Activated naive CD4-positive, alpha-beta T cell treated with anti-CD3 and anti-CD28 coated beads for 36 hours (primary cell): ENCODE results near the gene ERCC5. TPM values are rescaled to one million over a fixed set of nuclear protein-coding genes. Genes with fewer than 3 reads are reported as not detected.

Experiments used
- CTCF ChIA-PET: fragments of 350-600 bp; sonication (Branson Sonifier 250); formaldehyde crosslinking; loops from one replicate; lab custom pipeline; 2021; ENCODE audit warnings: antibody characterized with exemption; lab: Charles Lee
- DNase-seq: peaks from one replicate; pipeline ENCODE4 v3.0.0-alpha.2; 2020
- H3K27ac Mint-ChIP-seq: one replicate; pipeline ENCODE4 v1.8.0; 2021; ENCODE audit warnings: mild to moderate bottlenecking, mixed read lengths
- H3K27me3 Mint-ChIP-seq: one replicate; pipeline ENCODE4 v1.8.0; 2021; ENCODE audit warnings: low read depth, mixed read lengths
- H3K36me3 Mint-ChIP-seq: one replicate; pipeline ENCODE4 v1.8.0; 2021; ENCODE audit warnings: low read depth, mixed read lengths
- H3K4me1 Mint-ChIP-seq: one replicate; pipeline ENCODE4 v1.8.0; 2021; ENCODE audit warnings: low read depth, mixed read lengths
- H3K4me3 Mint-ChIP-seq: one replicate; pipeline ENCODE4 v1.8.0; 2021; ENCODE audit warnings: mild to moderate bottlenecking, moderate library complexity, mixed read lengths
- H3K9me3 Mint-ChIP-seq: one replicate; pipeline ENCODE4 v1.8.0; 2021; ENCODE audit warnings: mixed read lengths
- intact Hi-C: fragments of 100-400 bp; cut with micrococcal nuclease; formaldehyde crosslinking; loops from one replicate; pipeline ENCODE4 v1.15.1; 2023
- total RNA-seq, 2 experiments: library from RNA; stranded (reverse); gene quantifications; one replicate each; pipeline ENCODE4 v1.2.3, GENCODE V29; 2021

The ERCC5 gene
- total RNA-seq, 2 experiments from 2014 or later, result 52.0 to 54.0 TPM

- H3K4me3 Mint-ChIP-seq, result no peak overlapping the region
- no peak overlapping the region for H3K27ac Mint-ChIP-seq
These were observed 68.1 kb downstream of the ERCC5 start for GRCh38 chr13:102913914-102914313.

GRCh38 chr13:102914339-102914930, 68.6 kb downstream of the ERCC5 start:
- CTCF ChIA-PET, result no interaction called here
- Mint-ChIP-seq H3K36me3 (no peaks in the 10 kb centered on the region), H3K27ac (no peak overlapping the region), H3K4me3 (no peak overlapping the region), H3K9me3 (no peaks in the 10 kb centered on the region), H3K4me1 (no peaks in the 10 kb centered on the region), H3K27me3 (peaks cover 28% of the 10 kb centered on the region)
- DNase-seq, result no peak
- intact Hi-C loops, result loop anchor here (10.0 kb wide), 1 partner anchor 1860 kb away; no protein-coding TSS in a partner anchor

More at GRCh38 chr13:102913914-102914313, 68.1 kb downstream of the ERCC5 start:
- Mint-ChIP-seq H3K9me3 (no peaks in the 10 kb centered on the region), H3K4me1 (no peaks in the 10 kb centered on the region), H3K36me3 (no peaks in the 10 kb centered on the region), H3K27me3 (peaks cover 23% of the 10 kb centered on the region)
- intact Hi-C loops, result loop anchor here (10.0 kb wide), 1 partner anchor 1861 kb away; no protein-coding TSS in a partner anchor
- no peak for DNase-seq
- CTCF ChIA-PET, result no interaction called here

GRCh38 chr13:102915393-102915930, 69.6 kb downstream of the ERCC5 start:
- no peak overlapping the region for H3K27ac Mint-ChIP-seq
- no peaks in the 10 kb centered on the region for H3K4me1 Mint-ChIP-seq

GRCh38 chr13:102917019-102917418, 71.2 kb downstream of the ERCC5 start:
- Mint-ChIP-seq H3K9me3 (no peaks in the 10 kb centered on the region), H3K27me3 (peaks cover 35% of the 10 kb centered on the region), H3K4me1 (no peaks in the 10 kb centered on the region), H3K36me3 (no peaks in the 10 kb centered on the region), H3K4me3 (no peak overlapping the region), H3K27ac (no peak overlapping the region)
- CTCF ChIA-PET, result no interaction called here
- DNase-seq, result no peak
- intact Hi-C loops, result loop anchor here (5.0 to 10.0 kb wide), 2 partner anchors 335 to 1858 kb away; no protein-coding TSS in a partner anchor

More at GRCh38 chr13:102915393-102915930, 69.6 kb downstream of the ERCC5 start:
- CTCF ChIA-PET, result interaction anchor here (0.6 to 1.2 kb wide), 8 partner anchors 8 to 336 kb away, joined by 3 to 4 read pairs (median 4); no protein-coding TSS in a partner anchor
- Mint-ChIP-seq H3K36me3 (no peaks in the 10 kb centered on the region), H3K27me3 (peaks cover 25% of the 10 kb centered on the region), H3K9me3 (no peaks in the 10 kb centered on the region), H3K4me3 (no peak overlapping the region)
- intact Hi-C loops, result loop anchor here (5.0 to 10.0 kb wide), 2 partner anchors 333 to 1859 kb away; no protein-coding TSS in a partner anchor
- no peak for DNase-seq

GRCh38 chr13:102922184-102922583, 76.4 kb downstream of the ERCC5 start:
- H3K27ac Mint-ChIP-seq, result no peak overlapping the region
- H3K27me3 Mint-ChIP-seq, result peaks cover 43% of the 10 kb centered on the region
- peaks cover 11% of the 10 kb centered on the region for H3K9me3 Mint-ChIP-seq
- no peaks in the 10 kb centered on the region for H3K4me1 Mint-ChIP-seq
- H3K36me3 Mint-ChIP-seq, result no peaks in the 10 kb centered on the region
- no peak for DNase-seq
- no peak overlapping the region for H3K4me3 Mint-ChIP-seq
- intact Hi-C loops, result no loop called here
- CTCF ChIA-PET, result no interaction called here

Other genes starting within 250 kb of the ERCC5 start
- gene TPP2, start 249.0 kb upstream of the ERCC5 start, total RNA-seq, result 10 to 100 TPM; 51.9 to 54.7 TPM
- not detected for gene METTL21C, start 151.0 kb upstream of the ERCC5 start, total RNA-seq
- gene TEX30, start 72.2 kb upstream of the ERCC5 start, total RNA-seq, result 10 to 100 TPM; 20.8 to 23.0 TPM
- gene POGLUT2, start 47.1 kb upstream of the ERCC5 start, total RNA-seq, result 1 to 10 TPM; 2.1 to 3.7 TPM
- gene BIVM, start 46.9 kb upstream of the ERCC5 start, total RNA-seq, result 10 to 100 TPM in 1 of 2 experiments, 1 to 10 TPM in 1; 9.9 to 11.1 TPM
- not detected for gene SLC10A2, start 220.4 kb downstream of the ERCC5 start, total RNA-seq